GM21423 (cell line): Measurements from ENCODE around the gene RPH3AL.
"Not testable (repeated sequence)": the region's sequence is repeated elsewhere in the genome, so short reads cannot be mapped to it uniquely, and the experiment has no call there.

ENCODE experiments used
- ATAC-seq: cut with Tn5 transposase; IDR thresholded peaks from one replicate; pipeline ENCODE4 v1.9.1; 2021; ENCODE audit warnings: mild to moderate bottlenecking, moderate library complexity; ENCODE audit not compliant: unreplicated experiment

Gene RPH3AL

DNA sequence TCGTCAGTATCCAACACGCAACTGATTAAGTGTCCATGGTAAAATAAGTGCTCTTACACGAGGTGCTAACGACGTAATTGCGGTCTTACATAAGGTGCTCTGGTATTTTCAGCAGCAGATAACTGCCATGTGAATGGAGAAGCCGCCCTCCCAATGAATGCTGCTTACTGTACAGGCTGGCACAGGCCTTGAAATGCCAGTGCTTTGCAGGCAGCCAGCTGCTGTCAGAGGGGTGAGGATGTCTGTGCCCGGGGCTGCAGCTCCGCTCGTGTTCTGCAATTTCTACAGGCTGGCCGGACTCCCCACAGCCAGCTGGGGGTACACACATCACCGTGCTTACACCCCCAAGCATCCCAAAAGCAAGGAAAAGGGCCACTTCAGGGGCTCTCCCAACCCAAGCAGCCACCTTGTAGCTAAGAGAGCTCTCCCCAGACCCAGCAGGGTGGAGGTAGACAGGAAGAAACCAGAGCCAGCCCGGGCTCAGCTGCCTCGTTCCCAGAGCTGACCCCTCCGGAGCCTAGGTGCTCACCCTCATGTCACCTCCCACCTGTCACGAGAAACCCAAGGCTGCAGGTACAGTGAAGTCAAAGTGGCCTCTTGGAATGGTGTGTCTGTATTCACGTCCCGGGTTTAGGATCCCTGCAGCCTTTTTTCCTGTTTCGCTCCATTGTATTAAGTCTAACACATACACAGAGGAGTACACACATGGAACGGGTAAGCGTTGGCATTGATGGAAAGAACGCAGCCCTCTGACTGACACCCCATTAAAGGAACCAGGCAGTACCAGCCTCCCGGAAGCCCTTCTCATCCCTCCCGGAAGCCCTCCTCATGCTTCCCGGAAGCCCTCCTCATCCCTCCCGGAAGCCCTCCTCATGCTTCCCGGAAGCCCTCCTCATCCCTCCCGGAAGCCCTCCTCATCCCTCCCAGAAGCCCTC, 27.2 kb upstream of the RPH3AL start:
- ATAC-seq, result no peak

GRCh38 chr17:378068-378467, 25.5 kb upstream of the RPH3AL start:
- ATAC-seq, result no peak

DNA sequence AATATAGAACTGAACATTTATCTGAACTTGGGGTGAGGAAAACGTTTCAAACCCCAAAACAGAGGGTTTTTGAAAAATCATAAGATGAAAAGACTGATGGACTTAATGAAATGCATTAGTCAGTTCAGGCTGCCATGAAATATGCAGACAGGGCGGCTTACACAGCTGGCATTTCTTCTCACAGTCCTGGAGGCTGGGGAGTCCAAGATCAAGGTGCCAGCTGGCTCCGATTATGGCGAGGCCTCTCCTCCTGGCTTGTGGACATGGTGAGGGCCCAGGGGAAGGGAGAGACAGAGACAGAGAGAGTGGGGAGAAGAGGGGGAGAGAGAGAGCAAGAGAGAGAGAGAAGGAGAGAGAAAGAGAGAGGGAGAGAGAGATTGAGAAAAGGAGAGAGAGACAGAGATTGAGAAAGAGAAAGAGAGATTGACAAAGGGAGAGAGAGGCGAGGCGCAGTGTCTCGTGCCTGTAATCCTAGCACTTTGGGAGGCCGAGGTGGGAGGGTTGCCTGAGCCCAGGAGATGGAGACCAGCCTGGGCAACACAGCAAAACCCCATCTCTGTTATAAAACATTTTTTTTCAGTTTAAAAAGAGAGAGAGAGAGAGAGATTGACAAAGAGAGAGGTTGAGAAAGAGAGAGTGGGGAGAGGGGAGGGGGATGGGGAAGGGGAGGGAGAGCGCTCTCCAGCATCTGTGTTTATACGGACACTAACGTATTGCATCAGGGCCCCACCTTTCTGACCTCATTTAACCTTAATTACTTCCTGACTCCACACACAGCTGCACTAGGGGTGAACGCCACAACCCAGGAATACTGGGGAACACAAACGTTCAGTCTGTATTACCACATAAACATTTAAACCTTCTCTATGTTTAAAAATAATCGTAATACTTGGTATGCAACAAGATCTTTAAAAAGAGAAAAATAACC, 24.6 kb upstream of the RPH3AL start:
- ATAC-seq, result no peak

DNA sequence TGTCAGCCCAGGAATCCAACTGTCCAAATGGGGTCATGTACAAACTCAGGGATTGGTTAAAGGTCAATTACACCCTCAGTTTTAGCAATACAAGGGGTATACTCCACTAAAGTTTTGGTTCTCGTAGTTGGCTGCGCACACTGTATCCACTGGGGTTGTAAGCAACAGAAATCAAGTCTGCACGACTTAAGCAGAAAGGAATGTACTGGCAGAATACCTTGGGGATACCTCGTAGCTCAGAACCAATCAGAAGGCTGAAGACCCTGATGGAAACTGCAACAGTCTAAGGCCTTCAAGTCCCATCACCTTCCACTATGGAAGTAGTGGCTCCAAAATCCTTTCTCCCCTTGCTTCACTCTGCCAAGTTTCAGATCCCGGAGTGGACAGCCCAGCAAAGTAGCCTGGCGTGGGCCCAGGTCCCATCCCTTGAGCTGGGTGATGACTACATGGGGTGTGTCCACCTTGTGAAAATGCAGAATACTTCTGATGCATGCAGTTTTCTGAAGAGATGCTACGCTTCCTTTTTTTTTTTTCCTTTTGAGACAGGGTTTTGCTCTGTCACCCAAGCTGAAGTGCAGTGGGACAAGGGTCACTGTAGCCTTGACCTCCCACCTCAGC, 21.1 kb upstream of the RPH3AL start:
- no peak for ATAC-seq

- ATAC-seq, result no peak
Measured at GRCh38 chr17:372157-373152, 19.8 kb upstream of the RPH3AL start.

GRCh38 chr17:371583-371982, 19.0 kb upstream of the RPH3AL start:
- ATAC-seq, result no peak

- not testable (repeated sequence) for ATAC-seq
Measured at GRCh38 chr17:367656-368055, 15.0 kb upstream of the RPH3AL start.

DNA sequence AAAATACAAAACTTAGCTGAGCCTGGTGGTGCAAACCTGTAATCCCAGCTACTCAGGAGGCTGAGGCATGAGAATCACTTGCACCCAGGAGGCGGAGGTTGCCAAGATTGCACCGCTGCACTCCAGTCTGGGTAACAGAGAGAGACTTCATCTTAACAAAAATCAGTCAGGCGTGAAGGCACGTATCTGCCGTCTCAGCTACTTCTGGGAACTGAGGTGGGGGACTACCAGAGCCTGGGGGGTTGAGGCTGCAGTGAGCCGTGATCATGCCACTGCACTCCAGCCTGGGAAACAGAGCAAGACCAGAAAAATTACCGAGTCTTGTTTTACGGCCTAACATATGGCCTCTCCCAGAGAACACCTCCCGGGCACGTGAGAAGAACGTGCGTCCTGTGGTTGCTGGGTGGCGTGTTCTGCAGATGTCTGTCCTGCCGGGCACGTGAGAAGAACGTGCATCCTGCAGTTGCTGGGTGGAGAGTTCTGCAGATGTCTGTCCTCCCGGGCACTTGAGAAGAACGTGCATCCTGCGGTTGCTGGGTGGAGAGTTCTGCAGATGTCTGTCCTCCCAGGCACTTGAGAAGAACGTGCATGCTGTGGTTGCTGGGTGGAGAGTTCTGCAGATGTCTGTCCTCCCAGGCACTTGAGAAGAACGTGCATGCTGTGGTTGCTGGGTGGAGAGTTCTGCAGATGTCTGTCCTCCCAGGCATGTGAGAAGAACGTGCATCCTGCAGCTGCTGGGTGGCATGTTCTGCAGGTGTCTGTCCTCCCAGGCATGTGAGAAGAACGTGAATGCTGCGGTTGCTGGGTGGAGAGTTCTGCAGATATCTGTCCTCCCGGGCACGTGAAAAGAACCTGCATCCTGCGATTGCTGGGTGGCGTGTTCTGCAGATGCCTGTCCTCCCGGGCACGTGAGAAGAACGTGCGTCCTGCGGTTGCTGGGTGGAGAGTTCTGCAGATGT, 14.3 kb upstream of the RPH3AL start:
- ATAC-seq, result not testable (repeated sequence)

GRCh38 chr17:364766-365165, 12.2 kb upstream of the RPH3AL start:
- ATAC-seq, result no peak

DNA sequence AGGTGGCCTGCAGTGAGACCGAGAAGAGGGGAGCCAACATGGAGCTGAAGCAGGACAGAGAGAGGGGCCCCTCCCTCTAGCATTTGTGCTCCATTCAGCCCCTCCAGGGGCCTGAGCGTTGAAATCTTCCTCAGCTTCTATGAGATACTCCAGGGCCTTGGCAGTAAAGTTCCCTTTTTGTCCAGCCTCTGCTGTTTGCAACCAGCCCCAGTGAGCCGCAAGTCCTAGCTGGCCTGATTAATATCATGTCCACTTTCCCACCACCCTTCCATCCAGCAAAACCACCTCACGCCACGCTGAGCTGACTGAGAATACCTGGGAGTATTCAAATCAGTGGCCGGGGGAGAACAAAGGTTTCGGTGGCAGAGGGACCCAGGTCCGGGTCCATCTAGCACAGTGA, 11.7 kb upstream of the RPH3AL start:
- ATAC-seq, result no peak

- no peak for ATAC-seq
Measured at GRCh38 chr17:362721-363120, 10.1 kb upstream of the RPH3AL start.

DNA sequence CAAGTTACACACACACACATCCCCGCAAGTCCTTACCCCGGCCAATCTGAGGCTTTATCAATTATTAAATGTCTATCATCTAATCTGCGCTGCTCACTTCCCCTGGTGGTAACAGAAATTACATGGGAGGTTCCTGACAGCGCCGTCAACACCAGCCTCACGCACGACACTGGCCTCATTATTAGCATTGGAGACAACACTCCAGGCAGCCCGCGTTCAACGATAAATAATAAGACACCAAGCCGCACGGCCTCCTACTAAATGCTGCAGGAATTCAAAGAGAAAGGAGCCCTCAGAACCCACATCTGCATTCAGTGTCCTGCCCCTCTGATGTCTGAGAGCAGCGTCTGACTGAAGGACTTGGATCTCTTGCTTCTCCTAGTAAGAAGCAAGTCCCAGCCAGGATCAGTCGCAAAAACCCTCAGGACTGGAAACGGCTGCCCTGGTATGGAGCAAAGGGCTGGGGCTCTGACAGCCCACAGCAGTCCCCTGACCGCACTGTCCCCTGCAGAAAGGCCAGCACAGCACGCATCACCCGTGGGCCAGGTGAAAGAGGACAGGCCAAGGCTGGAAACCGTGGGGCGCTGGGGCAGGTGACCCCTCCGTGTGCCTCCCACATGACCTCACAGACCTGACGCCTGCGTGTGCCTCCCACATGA, 7.6 kb upstream of the RPH3AL start:
- no peak for ATAC-seq

DNA sequence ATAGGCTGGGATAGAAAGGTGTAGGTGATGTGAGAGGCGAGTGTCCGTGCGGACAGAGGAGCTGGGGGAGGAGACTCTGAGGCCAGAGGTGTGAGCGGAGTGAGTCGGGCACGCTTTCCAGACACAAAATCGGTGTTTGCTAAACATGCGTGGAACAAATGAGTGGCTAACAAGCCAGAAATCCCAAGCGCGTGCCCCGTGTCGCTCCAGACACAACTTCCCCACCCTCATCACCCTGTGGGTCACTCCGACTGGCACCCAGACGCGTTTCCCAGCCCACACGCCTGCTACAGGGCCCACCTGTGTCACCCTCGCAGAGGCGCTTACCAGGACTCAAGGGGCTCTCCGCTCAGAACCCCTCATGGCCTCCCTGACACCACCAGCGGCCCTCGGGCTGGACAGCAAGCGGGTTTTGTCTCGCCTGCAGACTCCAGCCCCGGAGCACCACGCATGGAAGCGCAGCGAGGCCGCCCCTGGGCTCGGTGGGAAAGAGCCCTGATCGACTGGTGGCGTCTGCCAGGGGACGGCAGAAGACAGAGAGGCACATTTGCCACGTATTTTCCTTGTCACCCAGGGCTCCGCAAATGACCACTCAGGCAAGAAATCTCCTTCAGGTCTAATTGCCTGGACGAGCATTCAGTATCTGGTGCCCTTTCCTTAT, 6.0 kb upstream of the RPH3AL start:
- ATAC-seq, result no peak

- ATAC-seq, result no peak
Measured at GRCh38 chr17:357644-358043, 5.0 kb upstream of the RPH3AL start.

DNA sequence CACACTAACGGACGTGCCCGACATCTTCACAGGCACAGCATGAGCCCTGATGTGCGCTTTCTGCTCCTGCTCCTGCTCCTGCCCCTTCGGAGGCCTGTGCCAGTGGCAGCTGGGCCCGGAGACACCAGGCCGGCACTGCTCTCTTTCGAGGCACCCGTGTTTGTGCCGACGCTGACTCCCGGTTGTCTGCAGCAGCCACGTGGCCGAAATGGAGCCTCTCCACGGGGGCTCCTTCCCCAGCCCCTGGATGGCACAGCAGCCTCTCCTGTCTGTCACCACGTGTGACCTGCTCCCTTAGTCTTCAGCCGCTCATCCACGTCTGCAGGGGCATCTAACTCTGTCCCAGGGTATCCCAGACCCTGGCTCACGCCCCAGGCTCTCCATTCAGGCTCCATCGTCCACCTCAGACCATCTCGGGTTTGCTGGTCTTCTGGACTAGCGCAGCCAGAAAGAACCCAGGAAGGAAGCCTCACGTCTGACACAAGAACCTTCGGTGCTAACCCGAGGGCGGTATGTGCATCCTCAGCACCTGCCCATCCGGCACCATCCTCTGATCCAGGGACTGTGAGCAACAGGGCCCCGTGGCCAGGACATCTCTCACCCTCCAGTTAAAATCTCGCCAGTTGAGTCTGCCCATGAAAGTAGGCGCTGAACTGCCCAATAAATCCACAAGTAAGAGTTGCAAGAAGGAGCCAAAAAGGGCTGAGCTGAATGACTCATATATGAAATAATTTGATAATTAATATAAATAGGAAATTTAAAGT, 4.2 kb upstream of the RPH3AL start:
- no peak for ATAC-seq

DNA sequence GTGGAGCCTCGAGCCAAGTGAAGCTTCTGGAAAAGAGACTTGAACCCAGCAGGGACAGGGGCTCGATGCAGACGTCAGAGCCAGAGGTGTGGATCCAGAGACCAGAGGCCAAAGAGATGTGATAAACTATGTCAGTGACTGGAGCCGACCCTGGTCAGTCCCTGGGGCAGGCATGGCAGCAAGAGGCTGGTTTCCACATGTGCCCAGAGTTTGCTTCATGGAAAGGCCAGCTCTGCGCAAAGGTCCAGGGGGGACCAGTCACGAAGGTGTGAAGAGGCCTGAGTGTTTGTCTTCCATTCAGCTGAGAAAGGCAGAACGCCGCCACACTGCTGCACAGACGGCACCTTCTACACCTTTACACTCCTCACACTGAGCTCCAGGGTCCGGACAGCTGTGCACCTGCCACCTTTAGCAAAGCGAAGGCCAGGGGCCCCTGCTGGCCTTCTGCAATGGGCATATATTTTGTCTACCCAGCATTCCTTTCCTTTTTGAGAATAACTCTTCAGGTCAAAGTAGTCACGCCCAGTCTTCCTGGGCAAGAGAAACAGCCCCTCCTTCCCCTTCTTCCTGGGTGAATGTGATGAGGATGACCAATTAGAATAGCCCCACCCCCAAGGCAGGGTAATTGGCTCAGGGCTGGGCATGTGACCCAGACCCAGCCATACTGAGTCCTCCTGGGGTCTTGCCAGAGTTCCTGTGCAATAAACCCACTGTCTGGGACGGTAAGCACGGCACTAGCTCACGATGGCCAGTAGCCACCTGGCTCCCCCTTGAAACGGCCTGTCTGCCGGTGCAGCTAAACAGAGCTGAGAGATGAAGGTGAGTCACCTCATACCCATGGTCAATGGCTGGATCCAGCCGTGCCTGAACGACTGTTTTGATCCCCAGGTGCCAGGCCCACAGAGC, 2.3 kb upstream of the RPH3AL start:
- ATAC-seq, result no peak
